HEK293 (cell line): ENCODE results near the gene SLC6A6.

Experiments used
- CTCF ChIA-PET: fragments of 350-600 bp; formaldehyde crosslinking; extraction: SDS; loops from one replicate; lab custom pipeline; 2021; ENCODE audit warnings: antibody characterized with exemption; lab: Yijun Ruan, JAX
- POLR2A ChIA-PET: fragments of 300-600 bp; formaldehyde crosslinking; extraction: SDS; loops from one replicate; lab custom pipeline; 2020; ENCODE audit warnings: antibody characterized with exemption, inconsistent platforms; lab: Yijun Ruan, JAX
- H3K27ac ChIP-seq: fragments of 200-500 bp; sonication (Bioruptor generic); 2 replicates; pipeline ENCODE4 v1.5.1; 2014; ENCODE audit warnings: low read depth, low read length, control low read depth, inconsistent platforms; ENCODE audit errors: extremely low read depth
- H3K36me3 ChIP-seq, 2 experiments: fragments of 200-500 bp in 1 of 2; sonication (Bioruptor generic) in 1 of 2; 1 replicate in 1 of 2; 2 replicates in 1 of 2; pipeline ENCODE4 v1.5.1; 2014 to 2017; ENCODE audit warnings: inconsistent platforms in 2 of 2, low read length in 2 of 2; ENCODE audit not compliant: control insufficient read depth in 2 of 2, insufficient read depth in 1 of 2
- H3K4me1 ChIP-seq: fragments of 200-500 bp; sonication (Bioruptor generic); 2 replicates; pipeline ENCODE4 v1.5.1; 2014; ENCODE audit warnings: mild to moderate bottlenecking, low read length, inconsistent platforms; ENCODE audit not compliant: control insufficient read depth, insufficient read depth
- H3K4me3 ChIP-seq: 2 replicates; pipeline ENCODE4 v1.5.1; 2011; ENCODE audit warnings: low read depth, mild to moderate bottlenecking, control low read depth, low read length, moderate library complexity
- H3K9me3 ChIP-seq: fragments of 200-500 bp; sonication (Bioruptor generic); 2 replicates; pipeline ENCODE4 v1.5.1; 2014; ENCODE audit warnings: low read depth, low read length, inconsistent platforms; ENCODE audit not compliant: control insufficient read depth, insufficient read depth
- AEBP2 ChIP-seq: fragments of 450-650 bp; formaldehyde crosslinking; IDR thresholded peaks from 2 replicates; pipeline ENCODE4 v1.5.1; 2016; ENCODE audit warnings: missing biosample characterization, missing genetic modification characterization, borderline replicate concordance
- BCL11B ChIP-seq: fragments of 450-650 bp; formaldehyde crosslinking; IDR thresholded peaks from 2 replicates; pipeline ENCODE4 v1.5.1; 2016; ENCODE audit warnings: low read depth, missing biosample characterization, missing genetic modification characterization
- CTCF ChIP-seq: fragments of 450-650 bp; formaldehyde crosslinking; IDR thresholded peaks from 2 replicates; pipeline ENCODE4 v1.5.1; 2016; ENCODE audit warnings: missing biosample characterization, missing genetic modification characterization
- ELK4 ChIP-seq: IDR thresholded peaks from 2 replicates; pipeline ENCODE4 v1.6.1; 2011; ENCODE audit warnings: mild to moderate bottlenecking, low read depth, low read length, borderline replicate concordance
- GLIS2 ChIP-seq: fragments of 450-650 bp; formaldehyde crosslinking; IDR thresholded peaks from 2 replicates; pipeline ENCODE4 v1.5.1; 2016; ENCODE audit warnings: missing biosample characterization, missing genetic modification characterization
- KLF1 ChIP-seq: fragments of 450-650 bp; formaldehyde crosslinking; IDR thresholded peaks from 2 replicates; pipeline ENCODE4 v1.5.1; 2016; ENCODE audit warnings: missing biosample characterization, missing genetic modification characterization
- KLF10 ChIP-seq: fragments of 450-650 bp; IDR thresholded peaks from 2 replicates; pipeline ENCODE4 v1.5.1; 2018; ENCODE audit warnings: missing biosample characterization, mild to moderate bottlenecking, missing genetic modification characterization
- MEIS1 ChIP-seq: sonication (generic); formaldehyde crosslinking; IDR thresholded peaks from 2 replicates; pipeline ENCODE4 v1.8.1; 2022; ENCODE audit warnings: missing genetic modification reagents, mild to moderate bottlenecking, borderline replicate concordance
- PRDM4 ChIP-seq: fragments of 450-650 bp; formaldehyde crosslinking; IDR thresholded peaks from 2 replicates; pipeline ENCODE4 v1.5.1; 2017; ENCODE audit warnings: missing biosample characterization, missing genetic modification characterization
- SALL2 ChIP-seq: fragments of 450-650 bp; formaldehyde crosslinking; IDR thresholded peaks from 2 replicates; pipeline ENCODE4 v1.5.0; 2017; ENCODE audit warnings: missing biosample characterization, mild to moderate bottlenecking, missing genetic modification characterization, borderline replicate concordance
- SP7 ChIP-seq: fragments of 450-650 bp; formaldehyde crosslinking; IDR thresholded peaks from 2 replicates; pipeline ENCODE4 v1.5.1; 2016; ENCODE audit warnings: missing biosample characterization, missing genetic modification characterization
- YY2 ChIP-seq: fragments of 450-650 bp; formaldehyde crosslinking; IDR thresholded peaks from 2 replicates; pipeline ENCODE4 v1.5.1; 2016; ENCODE audit warnings: missing biosample characterization, missing genetic modification characterization
- ZBTB17 ChIP-seq: fragments of 450-650 bp; formaldehyde crosslinking; IDR thresholded peaks from 2 replicates; pipeline ENCODE4 v1.5.1; 2016; ENCODE audit warnings: missing biosample characterization, missing genetic modification characterization
- ZBTB21 ChIP-seq: fragments of 450-650 bp; formaldehyde crosslinking; IDR thresholded peaks from 2 replicates; pipeline ENCODE4 v1.5.1; 2017; ENCODE audit warnings: missing biosample characterization, missing genetic modification characterization
- ZFP41 ChIP-seq: fragments of 450-650 bp; formaldehyde crosslinking; IDR thresholded peaks from 2 replicates; pipeline ENCODE4 v1.5.1; 2016; ENCODE audit warnings: missing biosample characterization, missing genetic modification characterization, borderline replicate concordance
- ZNF132 ChIP-seq: fragments of 450-650 bp; formaldehyde crosslinking; IDR thresholded peaks from 2 replicates; pipeline ENCODE4 v1.5.1; 2017; ENCODE audit warnings: missing biosample characterization, missing genetic modification characterization, borderline replicate concordance
- ZNF239 ChIP-seq: fragments of 450-650 bp; formaldehyde crosslinking; IDR thresholded peaks from 2 replicates; pipeline ENCODE4 v1.5.1; 2016; ENCODE audit warnings: missing biosample characterization, missing genetic modification characterization
- ZNF266 ChIP-seq: fragments of 450-650 bp; formaldehyde crosslinking; IDR thresholded peaks from 2 replicates; pipeline ENCODE4 v1.5.1; 2016; ENCODE audit warnings: missing biosample characterization, missing genetic modification characterization, low read depth
- ZNF280C ChIP-seq: fragments of 450-650 bp; formaldehyde crosslinking; IDR thresholded peaks from 2 replicates; pipeline ENCODE4 v1.5.1; 2016; ENCODE audit warnings: missing biosample characterization, missing genetic modification characterization
- ZNF324 ChIP-seq: fragments of 450-650 bp; formaldehyde crosslinking; IDR thresholded peaks from 2 replicates; pipeline ENCODE4 v1.5.1; 2016; ENCODE audit warnings: missing biosample characterization, missing genetic modification characterization
- ZNF341 ChIP-seq: fragments of 450-650 bp; formaldehyde crosslinking; IDR thresholded peaks from 2 replicates; pipeline ENCODE4; 2016; ENCODE audit warnings: low read depth, missing biosample characterization, missing genetic modification characterization
- ZNF560 ChIP-seq: fragments of 450-650 bp; formaldehyde crosslinking; IDR thresholded peaks from 2 replicates; pipeline ENCODE4 v1.5.1; 2017; ENCODE audit warnings: missing biosample characterization, missing genetic modification characterization, borderline replicate concordance
- ZNF645 ChIP-seq: fragments of 450-650 bp; formaldehyde crosslinking; IDR thresholded peaks from 2 replicates; pipeline ENCODE4; 2016; ENCODE audit warnings: missing biosample characterization, missing genetic modification characterization
- ZNF747 ChIP-seq: fragments of 450-650 bp; formaldehyde crosslinking; IDR thresholded peaks from 2 replicates; pipeline ENCODE4 v1.5.1; 2016; ENCODE audit warnings: missing biosample characterization, missing genetic modification characterization
- ZNF792 ChIP-seq: fragments of 450-650 bp; formaldehyde crosslinking; IDR thresholded peaks from 2 replicates; pipeline ENCODE4 v1.5.1; 2016; ENCODE audit warnings: missing biosample characterization, missing genetic modification characterization
- ZSCAN23 ChIP-seq: fragments of 450-650 bp; formaldehyde crosslinking; IDR thresholded peaks from 2 replicates; pipeline ENCODE4 v1.5.1; 2016; ENCODE audit warnings: missing biosample characterization, missing genetic modification characterization

SLC6A6 gene

GRCh38 chr3:14470461-14470860 lies 68.1 kb downstream of the SLC6A6 start:
- no peak for TF ChIP-seq ZNF280C
- no peak for TF ChIP-seq ZNF792 (tag by site-specific recombination)
- no peak for TF ChIP-seq MEIS1 (CRISPR knock-in tag)
- no peak for TF ChIP-seq ZSCAN23 (tag by site-specific recombination)
- no peak for TF ChIP-seq ZNF560 (tag by site-specific recombination)
- no peak for TF ChIP-seq ZBTB21
- no peak for TF ChIP-seq AEBP2 (tag by site-specific recombination)
- no peak for TF ChIP-seq ZNF645 (tag by site-specific recombination)
- no peak for TF ChIP-seq ZNF132 (tag by site-specific recombination)
- no peak for TF ChIP-seq ELK4
- Histone ChIP-seq H3K4me1 (peaks cover 6% of the 10 kb centered on the region; the same call in 1 of the 2 replicates), H3K9me3 (no peaks in the 10 kb centered on the region), H3K4me3 (no peak overlapping the region), H3K36me3 (peaks cover 0 to 8% of the 10 kb centered on the region in 2 experiments; a peak in 1 of 3 replicates), H3K27ac (no peak overlapping the region)
- ChIA-PET CTCF (interaction anchor here (0.7 to 1.2 kb wide), 5 partner anchors 13 to 593 kb away, joined by 3 to 4 read pairs (median 3); no protein-coding TSS in a partner anchor), POLR2A (no interaction called here)

- no peak overlapping the region for H3K27ac ChIP-seq
- no peaks in the 10 kb centered on the region for H3K9me3 ChIP-seq
- peaks cover 6% of the 10 kb centered on the region; the same call in 1 of the 2 replicates for H3K4me1 ChIP-seq
- ChIA-PET CTCF (interaction anchor here (0.6 to 1.2 kb wide), 3 partner anchors 13 to 192 kb away, joined by 3 to 4 read pairs (median 4); no protein-coding TSS in a partner anchor), POLR2A (no interaction called here)
- peaks cover 0 to 8% of the 10 kb centered on the region in 2 experiments; a peak in 1 of 3 replicates for H3K36me3 ChIP-seq
- no peak overlapping the region for H3K4me3 ChIP-seq
- no peak for TF ChIP-seq BCL11B (tag by site-specific recombination)
- TF ChIP-seq ZNF239 (tag by site-specific recombination), result no peak
- TF ChIP-seq YY2 (tag by site-specific recombination), result no peak
- TF ChIP-seq ZNF266 (tag by site-specific recombination), result no peak
- TF ChIP-seq ZNF747 (tag by site-specific recombination), result no peak
- TF ChIP-seq CTCF (tag by site-specific recombination), result no peak
- TF ChIP-seq SALL2 (tag by site-specific recombination), result no peak
- no peak for TF ChIP-seq PRDM4 (tag by site-specific recombination)
- TF ChIP-seq SP7, result no peak
- TF ChIP-seq KLF1 (tag by site-specific recombination), result no peak
- TF ChIP-seq GLIS2 (tag by site-specific recombination), result no peak
- no peak for TF ChIP-seq ZNF324 (tag by site-specific recombination)
- TF ChIP-seq ZBTB17 (tag by site-specific recombination), result no peak
- no peak for TF ChIP-seq KLF10 (tag by site-specific recombination)
- TF ChIP-seq ZNF341, result no peak
- no peak for TF ChIP-seq ZFP41 (tag by site-specific recombination)
- no peak for TF ChIP-seq ZSCAN23 (tag by site-specific recombination)
Observed at GRCh38 chr3:14471016-14471415, 68.6 kb downstream of the SLC6A6 start.
